ENCODE measurements around the gene PI16.
A peak's percentile ranks its signal among the peaks of the same experiment; 100 is the strongest.

The PI16 gene, protein sequence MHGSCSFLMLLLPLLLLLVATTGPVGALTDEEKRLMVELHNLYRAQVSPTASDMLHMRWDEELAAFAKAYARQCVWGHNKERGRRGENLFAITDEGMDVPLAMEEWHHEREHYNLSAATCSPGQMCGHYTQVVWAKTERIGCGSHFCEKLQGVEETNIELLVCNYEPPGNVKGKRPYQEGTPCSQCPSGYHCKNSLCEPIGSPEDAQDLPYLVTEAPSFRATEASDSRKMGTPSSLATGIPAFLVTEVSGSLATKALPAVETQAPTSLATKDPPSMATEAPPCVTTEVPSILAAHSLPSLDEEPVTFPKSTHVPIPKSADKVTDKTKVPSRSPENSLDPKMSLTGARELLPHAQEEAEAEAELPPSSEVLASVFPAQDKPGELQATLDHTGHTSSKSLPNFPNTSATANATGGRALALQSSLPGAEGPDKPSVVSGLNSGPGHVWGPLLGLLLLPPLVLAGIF

GRCh38 chr6:36954262-36954931 lies at the start of gene PI16:
TSS of gene PI16 (plus strand) at chr6:36954738. CDS start at chr6:36954761, 23 bp downstream.
- DNase-seq (ENCODE audit: low read depth), result no peak

GRCh38 chr6:36904851-36905393 lies 49.6 kb upstream of the PI16 start:
- DNase-seq (ENCODE audit: low read depth), result no peak

DNA sequence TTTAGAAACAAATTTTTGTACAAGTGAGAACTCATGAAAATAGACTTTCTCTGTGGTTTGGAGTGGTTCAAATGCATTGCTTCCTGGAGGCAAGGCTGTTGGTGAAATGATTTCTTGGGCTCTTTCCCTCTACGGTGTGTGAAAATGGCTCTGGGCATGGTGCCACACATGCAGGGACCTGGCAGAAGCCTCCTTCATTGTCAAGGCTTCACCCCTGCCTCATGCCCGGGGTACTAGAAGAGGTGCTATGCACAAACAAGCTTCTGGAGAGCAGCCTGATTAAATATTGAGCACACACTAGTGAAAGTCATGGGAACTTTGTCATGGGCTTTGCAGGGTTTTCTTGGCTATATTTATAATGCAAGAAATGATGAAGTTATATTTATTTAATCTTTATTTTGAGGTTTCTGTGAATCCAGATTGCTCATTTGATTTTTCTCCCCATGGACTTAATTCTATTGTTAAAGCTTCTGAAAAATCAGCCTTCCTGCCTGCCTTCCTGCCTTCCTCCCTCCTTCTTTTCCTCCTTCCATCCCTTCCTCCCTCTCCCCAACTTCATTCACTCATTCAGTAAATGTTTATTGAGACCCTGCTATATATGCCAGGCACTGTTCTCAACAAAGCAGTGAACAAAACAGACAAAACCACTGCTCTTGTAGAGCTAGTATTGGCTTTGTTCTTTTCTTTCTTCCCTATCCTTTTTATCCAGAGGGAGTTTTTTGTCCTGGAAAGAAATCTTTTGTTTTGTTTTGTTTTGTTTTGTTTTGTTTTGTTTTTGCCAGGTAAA lies 47.8 kb upstream of the PI16 start:
- no peak for DNase-seq (ENCODE audit: low read depth)

- no peak for DNase-seq (ENCODE audit: low read depth)
These were observed 46.8 kb upstream of the PI16 start for GRCh38 chr6:36907781-36908180.

- no peak for DNase-seq (ENCODE audit: low read depth)
These were observed 45.8 kb upstream of the PI16 start for GRCh38 chr6:36908747-36909146.

GRCh38 chr6:36912030-36912454 lies 42.5 kb upstream of the PI16 start:
- DNase-seq (ENCODE audit: low read depth), result peak; percentile 3

DNA sequence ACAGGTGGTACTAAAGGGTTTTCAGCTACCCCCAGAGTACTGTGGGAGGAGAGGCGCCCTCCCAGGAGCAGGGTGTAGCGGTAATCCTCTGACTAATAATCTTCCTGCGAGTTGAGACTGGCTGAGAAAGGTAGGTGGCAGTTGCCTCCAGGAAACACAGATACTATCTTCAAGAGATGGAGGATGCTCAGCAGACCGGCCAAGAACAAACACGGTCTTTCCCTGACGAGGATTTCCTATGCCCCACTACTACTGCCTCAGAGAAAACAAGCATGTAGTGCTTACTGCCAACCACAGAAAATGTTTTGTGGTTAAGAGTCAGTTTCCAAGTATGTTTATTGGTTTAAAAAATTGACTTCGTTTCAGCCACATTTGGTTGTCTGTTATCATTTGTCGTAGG lies 42.0 kb upstream of the PI16 start:
- peak; percentile 38 for DNase-seq (ENCODE audit: low read depth)

DNA sequence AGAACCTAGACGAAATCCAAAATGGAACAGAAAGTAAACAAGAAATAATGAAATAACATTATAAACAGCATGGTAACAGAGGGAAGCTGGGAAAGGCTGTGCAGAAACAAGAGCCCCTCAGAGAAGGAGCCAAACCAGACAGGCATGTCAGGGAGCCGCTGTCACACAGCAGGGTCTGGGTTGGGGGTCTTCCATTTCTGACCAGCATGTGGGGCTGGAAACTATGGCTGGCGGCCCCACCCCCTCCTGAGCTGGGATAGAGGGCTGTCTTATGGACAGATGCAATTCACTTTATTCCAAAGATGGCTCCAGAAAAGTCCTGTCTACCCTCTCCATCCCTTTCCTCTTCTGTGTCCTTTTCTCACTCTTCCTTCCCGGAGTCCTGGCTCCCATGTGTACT lies 41.5 kb upstream of the PI16 start:
- no peak for DNase-seq (ENCODE audit: low read depth)

- peak; percentile 10 for DNase-seq (ENCODE audit: low read depth)
These were observed 40.2 kb upstream of the PI16 start for GRCh38 chr6:36914227-36914794.

DNA sequence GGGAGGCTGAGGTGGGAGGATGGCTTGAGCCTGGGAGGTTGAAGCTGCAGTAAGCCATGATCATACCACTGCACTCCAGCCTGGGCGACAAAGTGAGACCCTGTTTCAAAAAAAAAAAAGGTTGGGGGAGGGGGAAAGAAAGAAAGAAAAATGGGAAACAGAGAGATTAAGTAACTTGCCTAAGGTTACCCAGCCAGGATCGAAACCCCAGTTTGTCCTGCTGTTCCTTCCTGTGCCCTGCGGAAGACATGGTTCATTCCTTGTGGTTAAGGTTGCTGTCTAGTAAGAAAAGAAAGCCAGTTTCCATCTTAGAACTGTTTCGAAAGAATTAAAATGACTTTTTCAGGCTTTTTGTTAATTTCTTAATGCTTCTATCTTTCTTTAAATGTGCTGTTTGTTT lies 38.9 kb upstream of the PI16 start:
- DNase-seq (ENCODE audit: low read depth), result no peak

GRCh38 chr6:36916126-36916525 lies 38.4 kb upstream of the PI16 start:
- DNase-seq (ENCODE audit: low read depth), result no peak

- no peak for DNase-seq (ENCODE audit: low read depth)
These were observed 36.9 kb upstream of the PI16 start for GRCh38 chr6:36917541-36918193.

DNA sequence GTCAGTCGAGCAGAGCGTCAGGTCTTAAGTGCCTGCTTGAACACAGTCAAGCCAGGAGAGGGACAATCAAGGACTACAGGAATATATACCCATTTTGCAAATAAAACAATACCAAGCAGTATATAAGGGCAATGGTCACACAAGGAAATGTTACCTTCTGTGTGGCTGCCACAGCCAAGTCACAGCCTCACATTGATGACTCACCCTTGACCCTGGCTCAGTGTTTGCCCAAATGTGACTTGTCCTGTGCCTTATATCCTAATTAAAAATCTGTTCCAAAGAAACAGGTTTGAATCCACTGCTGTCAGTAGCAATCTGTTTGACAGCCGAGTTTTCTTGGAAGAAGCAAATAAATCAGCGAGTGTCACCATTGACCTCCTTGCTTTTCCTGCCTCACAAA lies 34.5 kb upstream of the PI16 start:
- DNase-seq (ENCODE audit: low read depth), result no peak

- no peak for DNase-seq (ENCODE audit: low read depth)
These were observed 34.0 kb upstream of the PI16 start for GRCh38 chr6:36920546-36920945.

DNA sequence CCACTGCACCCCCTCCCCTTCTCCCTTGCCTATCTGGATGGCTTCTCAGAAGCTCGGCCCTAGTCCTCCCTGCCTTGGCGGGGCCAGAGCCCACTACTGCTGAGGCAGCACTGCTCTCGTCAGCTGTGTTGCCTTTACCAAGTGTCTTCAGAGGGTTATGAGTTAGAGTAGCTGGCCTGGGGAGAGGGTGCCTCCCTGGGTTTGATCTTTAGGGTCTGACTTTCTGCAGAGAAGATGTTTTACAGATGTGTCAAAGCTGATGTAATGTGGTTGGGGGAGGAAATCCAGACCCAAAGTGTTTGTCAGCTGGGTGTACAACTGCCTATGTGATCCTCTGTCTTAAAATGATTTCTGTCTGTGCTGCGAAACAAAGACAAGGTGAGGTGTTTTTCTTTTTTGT lies 30.4 kb upstream of the PI16 start:
- DNase-seq (ENCODE audit: low read depth), result no peak

DNA sequence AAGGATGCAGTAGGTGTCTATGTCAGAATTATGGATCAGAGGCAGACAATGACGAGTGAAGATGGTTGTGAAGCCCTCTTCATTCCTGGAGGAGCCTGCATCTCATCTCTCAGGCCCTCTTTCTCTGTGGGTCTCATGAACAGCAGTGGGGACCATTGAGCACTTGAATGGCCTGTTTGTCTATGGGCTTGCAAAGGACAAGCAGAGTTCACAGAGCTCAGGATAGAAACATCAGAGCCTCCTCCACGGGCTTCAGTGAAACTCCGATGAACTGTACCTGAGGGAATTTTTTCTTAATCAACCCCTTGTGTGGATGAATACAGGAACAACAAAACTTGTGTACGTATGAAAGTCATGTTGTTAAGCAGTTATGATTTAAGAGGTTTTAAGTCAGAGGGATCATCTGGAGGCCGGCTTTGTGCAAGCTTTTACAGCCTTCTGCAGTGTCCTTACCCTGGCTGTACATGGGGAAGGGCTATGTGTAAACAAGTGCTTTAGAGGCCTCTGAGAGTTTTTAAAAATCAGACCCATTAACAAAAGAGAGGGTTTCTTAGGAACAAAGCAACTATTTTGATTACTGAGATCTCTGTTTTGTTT lies 29.7 kb upstream of the PI16 start:
- no peak for DNase-seq (ENCODE audit: low read depth)

DNA sequence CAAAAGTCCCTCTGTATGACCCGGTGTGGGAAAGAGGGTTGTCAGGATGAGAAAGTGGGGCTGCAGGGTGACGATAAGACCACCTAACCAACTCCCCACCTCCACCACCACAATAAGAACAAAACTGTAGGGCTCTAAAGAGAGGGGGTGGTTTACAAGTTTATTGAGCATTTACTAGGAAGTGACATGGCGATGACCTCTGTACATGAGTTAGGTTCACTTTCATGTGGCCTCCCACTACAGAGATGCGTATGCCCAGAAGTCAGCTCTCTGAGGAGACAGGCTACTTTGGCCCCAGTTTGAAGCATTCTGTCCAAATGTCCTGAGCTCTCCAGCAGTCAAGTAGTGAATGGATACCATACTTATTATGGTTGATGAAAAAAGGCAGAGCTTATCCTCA lies 28.7 kb upstream of the PI16 start:
- no peak for DNase-seq (ENCODE audit: low read depth)

DNA sequence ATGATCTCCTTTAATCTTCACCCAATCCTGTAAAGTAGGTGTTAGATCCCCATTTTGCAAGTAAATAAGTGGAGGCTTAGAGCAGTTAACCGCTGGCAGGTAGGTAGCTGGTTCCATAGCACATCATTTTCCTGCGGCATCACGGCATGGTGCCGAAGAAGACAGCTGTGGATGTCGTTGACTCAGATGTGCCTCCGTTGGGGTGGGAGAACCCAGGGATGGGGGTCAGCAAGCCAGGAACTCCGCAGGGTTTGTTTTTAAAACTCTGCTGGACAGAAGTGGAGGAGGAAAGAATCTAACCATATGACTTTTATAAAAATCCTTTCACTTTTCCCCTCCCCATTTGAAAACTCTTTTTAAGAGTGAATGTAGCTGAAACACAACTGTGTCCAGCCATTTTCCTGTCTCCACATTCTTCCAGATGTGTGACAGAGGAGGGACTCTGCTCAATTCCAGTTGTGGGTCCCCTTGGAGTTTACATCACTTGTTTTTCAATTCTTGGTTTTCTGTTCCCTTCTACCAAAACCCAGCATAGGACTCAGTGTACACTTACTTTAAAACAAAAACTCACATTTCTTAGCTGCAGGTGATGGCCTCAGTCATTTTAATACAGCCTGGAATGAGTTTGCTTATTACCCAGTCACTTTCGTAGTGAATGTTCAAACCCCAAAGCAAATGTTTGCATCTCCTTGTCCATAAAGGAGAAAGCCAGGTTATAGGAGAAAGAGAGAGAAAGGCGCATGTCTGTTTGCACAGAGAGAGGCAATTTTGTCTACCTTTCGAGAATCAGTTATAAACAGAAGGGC lies 27.6 kb upstream of the PI16 start:
- DNase-seq (ENCODE audit: low read depth), result no peak

GRCh38 chr6:36927691-36928546 lies 26.6 kb upstream of the PI16 start:
- no peak for DNase-seq (ENCODE audit: low read depth)

All from activated T-helper 9 cell treated with anti-CD3 and anti-CD28 coated beads, Interleukin-2, amount 50 U/mL, for 16 hours (primary cell).